Measurements from ENCODE around the gene PHF2.

Gene PHF2

DNA sequence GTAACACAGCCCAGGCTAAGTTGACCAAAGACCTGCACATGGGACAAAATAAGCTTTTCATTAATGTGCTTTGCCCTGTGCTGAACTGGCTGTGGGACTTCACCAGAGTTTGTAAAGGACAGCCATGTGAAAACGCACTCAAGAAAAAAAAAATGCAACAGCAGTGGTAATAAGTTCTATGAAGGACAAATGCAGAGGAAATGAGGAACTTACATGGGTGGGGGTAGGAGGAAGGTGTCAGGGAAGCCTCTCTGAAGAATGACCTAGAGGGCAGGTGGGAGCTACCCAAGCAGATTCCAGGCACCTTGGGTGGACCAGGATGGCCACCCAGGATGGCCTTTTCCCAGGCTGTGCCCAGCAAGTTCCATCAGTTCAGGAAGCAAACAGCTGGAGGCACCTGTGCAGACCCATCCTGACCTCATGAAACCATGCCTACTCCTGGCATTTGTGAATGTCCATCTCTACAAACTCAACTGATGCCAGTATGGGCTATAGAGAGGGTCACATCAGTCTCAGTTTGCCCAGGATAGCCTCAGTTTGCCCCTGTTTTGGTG, 6.7 kb upstream of the PHF2 start:
- Histone ChIP-seq H3K27ac (replicated peaks) (peak overlapping the region; percentile 58), H3K4me3 (replicated peaks; ENCODE audit: insufficient read depth, low read length) (no peak overlapping the region), H3K27me3 (ENCODE audit: insufficient read depth, poor library complexity, severe bottlenecking) (no peaks in the 10 kb centered on the region)
- TF ChIP-seq POLR2AphosphoS5 (IDR thresholded peaks at IDR 0.05; ENCODE audit: low read depth) (no peak), SPI1 (IDR thresholded peaks at IDR 0.05; ENCODE audit: borderline replicate concordance, low read depth) (peak; percentile 25; the same call in 1 of the 2 replicates)
- peak in 1 of 2 experiments; percentile 52 for DNase-seq (ENCODE audit: low read depth in 1 of 2, low spot score in 1 of 2)

DNA sequence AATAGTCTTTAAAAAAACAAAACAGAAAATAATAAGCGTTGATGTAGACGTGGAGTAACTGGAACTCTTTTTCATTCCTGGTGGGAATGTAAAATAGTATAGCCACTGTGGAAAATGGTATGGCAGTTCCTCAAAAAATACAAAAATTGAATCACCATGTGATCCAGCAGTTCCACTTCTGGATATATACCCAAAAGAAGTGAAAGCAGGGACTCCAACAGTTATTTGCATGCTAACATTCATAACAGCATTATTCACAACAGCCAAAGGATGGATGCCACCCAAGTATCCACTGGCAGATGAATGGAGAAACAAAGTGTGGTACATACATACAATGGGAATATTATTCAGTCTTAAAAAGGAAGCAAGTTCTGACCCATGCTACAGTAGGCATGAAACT, 4.2 kb upstream of the PHF2 start:
- TF ChIP-seq, protein P1, sequence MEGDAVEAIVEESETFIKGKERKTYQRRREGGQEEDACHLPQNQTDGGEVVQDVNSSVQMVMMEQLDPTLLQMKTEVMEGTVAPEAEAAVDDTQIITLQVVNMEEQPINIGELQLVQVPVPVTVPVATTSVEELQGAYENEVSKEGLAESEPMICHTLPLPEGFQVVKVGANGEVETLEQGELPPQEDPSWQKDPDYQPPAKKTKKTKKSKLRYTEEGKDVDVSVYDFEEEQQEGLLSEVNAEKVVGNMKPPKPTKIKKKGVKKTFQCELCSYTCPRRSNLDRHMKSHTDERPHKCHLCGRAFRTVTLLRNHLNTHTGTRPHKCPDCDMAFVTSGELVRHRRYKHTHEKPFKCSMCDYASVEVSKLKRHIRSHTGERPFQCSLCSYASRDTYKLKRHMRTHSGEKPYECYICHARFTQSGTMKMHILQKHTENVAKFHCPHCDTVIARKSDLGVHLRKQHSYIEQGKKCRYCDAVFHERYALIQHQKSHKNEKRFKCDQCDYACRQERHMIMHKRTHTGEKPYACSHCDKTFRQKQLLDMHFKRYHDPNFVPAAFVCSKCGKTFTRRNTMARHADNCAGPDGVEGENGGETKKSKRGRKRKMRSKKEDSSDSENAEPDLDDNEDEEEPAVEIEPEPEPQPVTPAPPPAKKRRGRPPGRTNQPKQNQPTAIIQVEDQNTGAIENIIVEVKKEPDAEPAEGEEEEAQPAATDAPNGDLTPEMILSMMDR (IDR thresholded peaks at IDR 0.05; ENCODE audit: insufficient read depth, low read length) = no peak
- TF ChIP-seq SPI1 (IDR thresholded peaks at IDR 0.05; ENCODE audit: borderline replicate concordance, low read depth) = no peak
- TF ChIP-seq POLR2AphosphoS5 (IDR thresholded peaks at IDR 0.05; ENCODE audit: low read depth) = no peak
- no peak for TF ChIP-seq GABPA (IDR thresholded peaks at IDR 0.05; ENCODE audit: low read depth)
- TF ChIP-seq, protein P2, sequence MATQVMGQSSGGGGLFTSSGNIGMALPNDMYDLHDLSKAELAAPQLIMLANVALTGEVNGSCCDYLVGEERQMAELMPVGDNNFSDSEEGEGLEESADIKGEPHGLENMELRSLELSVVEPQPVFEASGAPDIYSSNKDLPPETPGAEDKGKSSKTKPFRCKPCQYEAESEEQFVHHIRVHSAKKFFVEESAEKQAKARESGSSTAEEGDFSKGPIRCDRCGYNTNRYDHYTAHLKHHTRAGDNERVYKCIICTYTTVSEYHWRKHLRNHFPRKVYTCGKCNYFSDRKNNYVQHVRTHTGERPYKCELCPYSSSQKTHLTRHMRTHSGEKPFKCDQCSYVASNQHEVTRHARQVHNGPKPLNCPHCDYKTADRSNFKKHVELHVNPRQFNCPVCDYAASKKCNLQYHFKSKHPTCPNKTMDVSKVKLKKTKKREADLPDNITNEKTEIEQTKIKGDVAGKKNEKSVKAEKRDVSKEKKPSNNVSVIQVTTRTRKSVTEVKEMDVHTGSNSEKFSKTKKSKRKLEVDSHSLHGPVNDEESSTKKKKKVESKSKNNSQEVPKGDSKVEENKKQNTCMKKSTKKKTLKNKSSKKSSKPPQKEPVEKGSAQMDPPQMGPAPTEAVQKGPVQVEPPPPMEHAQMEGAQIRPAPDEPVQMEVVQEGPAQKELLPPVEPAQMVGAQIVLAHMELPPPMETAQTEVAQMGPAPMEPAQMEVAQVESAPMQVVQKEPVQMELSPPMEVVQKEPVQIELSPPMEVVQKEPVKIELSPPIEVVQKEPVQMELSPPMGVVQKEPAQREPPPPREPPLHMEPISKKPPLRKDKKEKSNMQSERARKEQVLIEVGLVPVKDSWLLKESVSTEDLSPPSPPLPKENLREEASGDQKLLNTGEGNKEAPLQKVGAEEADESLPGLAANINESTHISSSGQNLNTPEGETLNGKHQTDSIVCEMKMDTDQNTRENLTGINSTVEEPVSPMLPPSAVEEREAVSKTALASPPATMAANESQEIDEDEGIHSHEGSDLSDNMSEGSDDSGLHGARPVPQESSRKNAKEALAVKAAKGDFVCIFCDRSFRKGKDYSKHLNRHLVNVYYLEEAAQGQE (IDR thresholded peaks at IDR 0.05; ENCODE audit: insufficient replicate concordance, low read depth) = no peak
- Histone ChIP-seq H3K27me3 (ENCODE audit: insufficient read depth, poor library complexity, severe bottlenecking) (no peaks in the 10 kb centered on the region), H3K4me3 (replicated peaks; ENCODE audit: insufficient read depth, low read length) (no peak overlapping the region), H3K27ac (replicated peaks) (no peak overlapping the region)
- DNase-seq (ENCODE audit: low read depth in 1 of 2, low spot score in 1 of 2) = no peak

DNA sequence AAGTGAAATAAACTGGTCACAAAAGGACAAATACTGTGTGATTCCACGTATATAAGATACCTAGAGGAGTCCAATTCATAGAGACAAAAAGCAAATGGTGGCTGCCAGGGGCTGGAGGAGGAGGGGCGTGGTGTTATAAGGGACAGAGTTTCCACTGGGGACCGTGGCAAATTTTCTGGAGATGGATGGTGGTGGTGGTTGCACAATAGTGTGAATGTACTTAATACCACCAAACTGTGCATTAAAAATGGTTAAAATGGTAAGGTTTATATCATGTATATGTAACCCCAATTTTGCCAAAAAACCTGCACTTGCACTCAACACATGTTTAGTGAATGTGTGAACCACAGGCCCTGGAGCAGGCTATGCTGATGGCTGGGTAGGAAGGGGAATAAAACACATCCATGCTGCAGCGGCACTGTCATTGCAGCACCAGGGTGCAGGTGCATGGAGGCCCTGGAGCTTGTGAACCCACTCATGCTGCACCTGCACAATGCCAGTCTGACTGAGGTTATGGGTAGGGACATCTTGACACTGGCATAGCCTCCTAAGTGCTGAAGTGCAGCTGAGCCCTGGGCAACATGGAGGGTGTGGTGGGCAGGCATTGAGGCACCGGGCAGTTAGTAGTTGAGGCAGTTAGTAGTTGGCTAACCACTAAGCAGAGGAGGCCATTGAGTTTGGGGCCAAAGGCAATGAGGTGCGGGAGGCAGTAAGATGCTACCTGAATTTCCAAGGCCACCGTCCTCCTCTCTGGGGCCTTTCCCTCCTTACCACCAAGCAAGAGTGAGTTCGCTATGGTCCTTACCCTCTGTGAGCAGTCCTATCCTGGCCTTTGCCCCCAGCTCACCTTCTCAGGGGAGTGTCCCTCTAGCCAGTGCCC, 3.5 kb upstream of the PHF2 start:
- no peak for TF ChIP-seq GABPA (IDR thresholded peaks at IDR 0.05; ENCODE audit: low read depth)
- TF ChIP-seq, protein P2 (IDR thresholded peaks at IDR 0.05; ENCODE audit: insufficient replicate concordance, low read depth) = no peak
- TF ChIP-seq SPI1 (IDR thresholded peaks at IDR 0.05; ENCODE audit: borderline replicate concordance, low read depth) = no peak
- TF ChIP-seq POLR2AphosphoS5 (IDR thresholded peaks at IDR 0.05; ENCODE audit: low read depth) = no peak
- TF ChIP-seq, protein P1 (IDR thresholded peaks at IDR 0.05; ENCODE audit: insufficient read depth, low read length) = no peak

DNA sequence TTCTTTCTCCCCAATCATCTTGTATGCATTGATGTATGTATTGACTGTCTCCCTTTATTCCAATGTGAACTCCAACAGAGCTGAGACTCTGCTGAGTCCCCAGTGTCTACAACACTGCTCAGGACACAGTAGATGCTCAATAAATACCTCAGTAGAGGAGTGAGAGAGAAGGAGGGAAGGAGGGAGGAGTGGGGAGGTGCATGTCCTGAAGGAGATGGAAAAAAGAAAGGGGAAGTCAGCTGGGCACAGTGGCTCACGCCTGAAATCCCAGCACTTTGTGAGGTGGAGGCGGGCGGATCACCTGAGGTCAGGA, 2.9 kb upstream of the PHF2 start:
- no peaks in the 10 kb centered on the region for H3K27me3 ChIP-seq (ENCODE audit: insufficient read depth, poor library complexity, severe bottlenecking)
- TF ChIP-seq SPI1 (IDR thresholded peaks at IDR 0.05; ENCODE audit: borderline replicate concordance, low read depth) (peak; percentile 46; the same call in 1 of the 2 replicates), POLR2AphosphoS5 (IDR thresholded peaks at IDR 0.05; ENCODE audit: low read depth) (no peak), GABPA (IDR thresholded peaks at IDR 0.05; ENCODE audit: low read depth) (no peak)
- TF ChIP-seq, protein P2 (IDR thresholded peaks at IDR 0.05; ENCODE audit: insufficient replicate concordance, low read depth) = no peak
- TF ChIP-seq, protein P1 (IDR thresholded peaks at IDR 0.05; ENCODE audit: insufficient read depth, low read length) = no peak

More for the DNA sequence above, 3.5 kb upstream of the PHF2 start:
- no peak for DNase-seq (ENCODE audit: low read depth in 1 of 2, low spot score in 1 of 2)
- H3K4me3 ChIP-seq (replicated peaks; ENCODE audit: insufficient read depth, low read length) = no peak overlapping the region
- H3K27me3 ChIP-seq (ENCODE audit: insufficient read depth, poor library complexity, severe bottlenecking) = no peaks in the 10 kb centered on the region
- H3K27ac ChIP-seq (replicated peaks) = no peak overlapping the region

More for the DNA sequence above, 2.9 kb upstream of the PHF2 start:
- H3K27ac ChIP-seq (replicated peaks) = no peak overlapping the region
- no peak for DNase-seq (ENCODE audit: low read depth in 1 of 2, low spot score in 1 of 2)
- no peak overlapping the region for H3K4me3 ChIP-seq (replicated peaks; ENCODE audit: insufficient read depth, low read length)
